Thyroid gland (tissue), 4 donors: Measurements from ENCODE around the gene UBE2D2.

Experiments used
- POLR2A ChIP-seq, 2 donors: fragments of 450-650 bp; IDR thresholded peaks; one replicate each; pipeline ENCODE4 v1.6.1; 2017; ENCODE audit warnings: antibody characterized with exemption in 2 of 2, mild to moderate bottlenecking in 2 of 2, moderate library complexity in 1 of 2
- TF ChIP-seq, protein P1 (sequence below), 6 experiments: fragments of 200-600 bp in 3 of 6; fragments of 450-650 bp in 3 of 6; sonication (generic) in 3 of 6; IDR thresholded peaks; one replicate each; pipeline ENCODE4 v1.5.1; 2016 to 2019; ENCODE audit warnings: antibody characterized with exemption in 6 of 6, mild to moderate bottlenecking in 2 of 6, inconsistent platforms in 1 of 6, moderate library complexity in 1 of 6

DNA sequence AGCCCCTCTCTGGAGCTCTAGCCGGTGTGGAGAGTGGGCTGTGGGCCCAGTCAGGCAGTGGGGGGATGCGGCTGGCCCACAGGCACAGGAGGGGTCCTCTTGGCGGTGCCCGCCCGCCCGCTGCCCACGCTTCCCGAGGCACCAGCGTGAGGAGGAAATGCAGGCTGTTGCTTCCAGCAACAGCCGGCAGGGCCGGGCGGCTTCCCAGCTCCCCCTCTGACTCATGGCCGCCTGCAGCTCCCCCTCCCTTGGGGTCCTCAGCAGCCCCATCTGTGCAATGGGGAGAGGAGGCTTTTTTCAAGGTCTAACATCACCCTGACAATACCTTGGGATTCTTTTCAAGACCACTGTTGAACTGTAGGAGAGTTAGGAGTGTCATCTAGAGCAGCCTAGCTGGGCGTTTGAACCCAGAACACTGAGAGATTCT is 97.4 kb downstream of the UBE2D2 start:
- TF ChIP-seq, protein P1, sequence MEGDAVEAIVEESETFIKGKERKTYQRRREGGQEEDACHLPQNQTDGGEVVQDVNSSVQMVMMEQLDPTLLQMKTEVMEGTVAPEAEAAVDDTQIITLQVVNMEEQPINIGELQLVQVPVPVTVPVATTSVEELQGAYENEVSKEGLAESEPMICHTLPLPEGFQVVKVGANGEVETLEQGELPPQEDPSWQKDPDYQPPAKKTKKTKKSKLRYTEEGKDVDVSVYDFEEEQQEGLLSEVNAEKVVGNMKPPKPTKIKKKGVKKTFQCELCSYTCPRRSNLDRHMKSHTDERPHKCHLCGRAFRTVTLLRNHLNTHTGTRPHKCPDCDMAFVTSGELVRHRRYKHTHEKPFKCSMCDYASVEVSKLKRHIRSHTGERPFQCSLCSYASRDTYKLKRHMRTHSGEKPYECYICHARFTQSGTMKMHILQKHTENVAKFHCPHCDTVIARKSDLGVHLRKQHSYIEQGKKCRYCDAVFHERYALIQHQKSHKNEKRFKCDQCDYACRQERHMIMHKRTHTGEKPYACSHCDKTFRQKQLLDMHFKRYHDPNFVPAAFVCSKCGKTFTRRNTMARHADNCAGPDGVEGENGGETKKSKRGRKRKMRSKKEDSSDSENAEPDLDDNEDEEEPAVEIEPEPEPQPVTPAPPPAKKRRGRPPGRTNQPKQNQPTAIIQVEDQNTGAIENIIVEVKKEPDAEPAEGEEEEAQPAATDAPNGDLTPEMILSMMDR (IDR thresholded peaks at IDR 0.05), result no peak
- TF ChIP-seq POLR2A (IDR thresholded peaks at IDR 0.05), result no peak
